ENCODE data around the gene LTB4R2. TPM values are rescaled to one million over a fixed set of nuclear protein-coding genes. Genes with fewer than 3 reads are reported as not detected.
"Not testable (repeated sequence)": the region's sequence is repeated elsewhere in the genome, so short reads cannot be mapped to it uniquely, and the experiment has no call there.

The LTB4R2 gene
- total RNA-seq, 6 experiments from 2014 or later: 2.2 to 3.0 (median 2.3) TPM

- no peak for TF ChIP-seq CTCF (IDR thresholded peaks at IDR 0.05)
- H3K27me3 Mint-ChIP-seq (ENCODE audit: insufficient read depth): peaks cover 12% of the 10 kb centered on the region
Observed at GRCh38 chr14:24325963-24326362, 16.0 kb downstream of the LTB4R2 start.

GRCh38 chr14:24327303-24327702, 17.4 kb downstream of the LTB4R2 start:
- Mint-ChIP-seq H3K4me1 (ENCODE audit: low read depth) (peaks cover 10% of the 10 kb centered on the region), H3K27me3 (ENCODE audit: insufficient read depth) (peaks cover 12% of the 10 kb centered on the region), H3K36me3 (ENCODE audit: low read depth) (no peaks in the 10 kb centered on the region), H3K4me3 (no peak overlapping the region), H3K27ac (no peak overlapping the region), H3K9me3 (no peaks in the 10 kb centered on the region)
- no peak for TF ChIP-seq CTCF (IDR thresholded peaks at IDR 0.05)
- DNase-seq: no peak

More at GRCh38 chr14:24325963-24326362, 16.0 kb downstream of the LTB4R2 start:
- H3K4me1 Mint-ChIP-seq (ENCODE audit: low read depth): peaks cover 5% of the 10 kb centered on the region
- DNase-seq: no peak
- H3K4me3 Mint-ChIP-seq: no peak overlapping the region
- no peaks in the 10 kb centered on the region for H3K36me3 Mint-ChIP-seq (ENCODE audit: low read depth)
- H3K27ac Mint-ChIP-seq: no peak overlapping the region
- H3K9me3 Mint-ChIP-seq: no peaks in the 10 kb centered on the region

- H3K36me3 Mint-ChIP-seq (ENCODE audit: low read depth); H3K27ac Mint-ChIP-seq; H3K4me3 Mint-ChIP-seq; H3K9me3 Mint-ChIP-seq: not testable (repeated sequence)
- peak; percentile 52 for DNase-seq
- Mint-ChIP-seq H3K27me3 (ENCODE audit: insufficient read depth) (peaks cover 12% of the 10 kb centered on the region), H3K4me1 (ENCODE audit: low read depth) (peaks cover 12% of the 10 kb centered on the region)
- peak; percentile 77 for TF ChIP-seq CTCF (IDR thresholded peaks at IDR 0.05)
Observed at GRCh38 chr14:24327914-24328313, 18.0 kb downstream of the LTB4R2 start.

GRCh38 chr14:24329073-24329663, 19.2 kb downstream of the LTB4R2 start:
- H3K27me3 Mint-ChIP-seq (ENCODE audit: insufficient read depth): peaks cover 10% of the 10 kb centered on the region
- peaks cover 10% of the 10 kb centered on the region for H3K4me1 Mint-ChIP-seq (ENCODE audit: low read depth)
- no peaks in the 10 kb centered on the region for H3K9me3 Mint-ChIP-seq
- no peak overlapping the region for H3K27ac Mint-ChIP-seq
- TF ChIP-seq CTCF (IDR thresholded peaks at IDR 0.05): no peak
- no peak for DNase-seq
- H3K36me3 Mint-ChIP-seq (ENCODE audit: low read depth): no peaks in the 10 kb centered on the region
- no peak overlapping the region for H3K4me3 Mint-ChIP-seq

- no peak for TF ChIP-seq CTCF (IDR thresholded peaks at IDR 0.05)
- Mint-ChIP-seq H3K27ac (no peak overlapping the region), H3K4me3 (no peak overlapping the region), H3K9me3 (no peaks in the 10 kb centered on the region), H3K27me3 (ENCODE audit: insufficient read depth) (peaks cover 12% of the 10 kb centered on the region), H3K36me3 (ENCODE audit: low read depth) (no peaks in the 10 kb centered on the region), H3K4me1 (ENCODE audit: low read depth) (peaks cover 13% of the 10 kb centered on the region)
- no peak for DNase-seq
Observed at GRCh38 chr14:24329736-24330135, 19.8 kb downstream of the LTB4R2 start.
